22Rv1 (cell line): ENCODE measurements around the gene SWT1.

Experiments
- CTCF ChIP-seq: fragments of 450-650 bp; IDR thresholded peaks from 2 replicates; pipeline ENCODE4 v1.5.1; 2017; ENCODE audit warnings: mild to moderate bottlenecking
- ZFX ChIP-seq: fragments of 450-650 bp; IDR thresholded peaks from 2 replicates; pipeline ENCODE4 v1.6.1; 2017; ENCODE audit warnings: antibody characterized with exemption, borderline replicate concordance

GRCh38 chr1:185155600-185156287, 1.2 kb upstream of the SWT1 start:
- TF ChIP-seq CTCF (no peak), ZFX (no peak)
